Stimulated activated CD4-positive, alpha-beta T cell treated with anti-CD3 and anti-CD28 coated beads, Interleukin-1b, Interleukin-23, amount 100 ng/mL, for 24 hours (primary cell): Measurements from ENCODE around the gene INCA1.
"Not testable (repeated sequence)": the region's sequence is repeated elsewhere in the genome, so short reads cannot be mapped to it uniquely, and the experiment has no call there.

ENCODE experiments used
- DNase-seq, 4 experiments: peaks; one replicate each; pipeline ENCODE4 v3.0.0-alpha.2; 2020; ENCODE audit warnings: low read depth in 4 of 4, low spot score in 1 of 4

Gene INCA1

GRCh38 chr17:4997302-4998026 is at the start of gene INCA1, which contains the start of gene KIF1C:
Gene INCA1, minus strand, starts transcription at chr17:4997522. Its CDS starts 3,085 bp downstream, at chr17:4994437.
Gene KIF1C, plus strand, starts transcription at chr17:4997950. Its CDS starts 2,297 bp downstream, at chr17:5000247.
- DNase-seq, result peak; percentile 74 to 86 (median 85)

- DNase-seq, result no peak
Measured at GRCh38 chr17:5045496-5045895, 48.2 kb upstream of the INCA1 start.

GRCh38 chr17:5044630-5045029 is 47.3 kb upstream of the INCA1 start:
- no peak for DNase-seq

- DNase-seq, result no peak
Measured at GRCh38 chr17:5043524-5043923, 46.2 kb upstream of the INCA1 start.

- no peak for DNase-seq
Measured at GRCh38 chr17:5042157-5043022, 45.1 kb upstream of the INCA1 start.

- no peak for DNase-seq
Measured at GRCh38 chr17:5035315-5035714, 38.0 kb upstream of the INCA1 start, which contains the start of gene SLC52A1. Gene SLC52A1, minus strand, starts transcription at chr17:5035426. Its CDS starts 820 bp downstream, at chr17:5034606.

GRCh38 chr17:5034651-5035050 is 37.3 kb upstream of the INCA1 start:
- no peak for DNase-seq

- no peak for DNase-seq
Measured at GRCh38 chr17:5034063-5034462, 36.7 kb upstream of the INCA1 start.

- no peak for DNase-seq
Measured at GRCh38 chr17:5033352-5034015, 36.2 kb upstream of the INCA1 start.

GRCh38 chr17:5032865-5033264 is 35.5 kb upstream of the INCA1 start:
- DNase-seq, result no peak

- DNase-seq, result peak; percentile 67 to 83 (median 80)
Measured at GRCh38 chr17:5031365-5032082, 34.2 kb upstream of the INCA1 start.

- not testable (repeated sequence) for DNase-seq
Measured at GRCh38 chr17:5030168-5030567, 32.8 kb upstream of the INCA1 start.

- DNase-seq, result no peak
Measured at GRCh38 chr17:5027916-5028315, 30.6 kb upstream of the INCA1 start.

- no peak for DNase-seq
Measured at GRCh38 chr17:5027299-5027698, 30.0 kb upstream of the INCA1 start.

GRCh38 chr17:5024604-5025003 is 27.3 kb upstream of the INCA1 start:
- DNase-seq, result no peak

GRCh38 chr17:5023588-5024147 is 26.3 kb upstream of the INCA1 start:
- DNase-seq, result no peak

GRCh38 chr17:5022171-5022711 is 24.9 kb upstream of the INCA1 start:
- no peak for DNase-seq

GRCh38 chr17:5020502-5021023 is 23.2 kb upstream of the INCA1 start:
- DNase-seq, result no peak

GRCh38 chr17:5019475-5019956 is 22.2 kb upstream of the INCA1 start:
- peak in 2 of 4 experiments; percentile 22 to 27 for DNase-seq

- DNase-seq, result no peak
Measured at GRCh38 chr17:5014357-5014756, 17.0 kb upstream of the INCA1 start.
